Psoas muscle (tissue), 8 donors: Measurements from ENCODE around the gene HYKK. TPM values are rescaled to one million over a fixed set of nuclear protein-coding genes. Genes with fewer than 3 reads are reported as not detected.
A peak's percentile ranks its signal among the peaks of the same experiment; 100 is the strongest.
"Not testable (repeated sequence)": the region's sequence is repeated elsewhere in the genome, so short reads cannot be mapped to it uniquely, and the experiment has no call there.

ENCODE experiments used
- ATAC-seq, 4 donors: fragments of 200-7000 bp; cut with Tn5 transposase; one replicate each; pipeline ENCODE4 v1.9.1; 2020; ENCODE audit warnings: moderate library complexity in 3 of 4, mild to moderate bottlenecking in 2 of 4
- DNase-seq, 2 donors: peaks; one replicate each; pipeline ENCODE4 v3.0.0-alpha.2; 2020
- H3K27ac ChIP-seq: fragments of 200-600 bp; one replicate; pipeline ENCODE4 v1.8.0; 2022
- H3K27me3 ChIP-seq, 3 donors: fragments of 200-600 bp in 1 of 3; one replicate each; pipeline versions ENCODE4 v1.6.1 to v1.8.0; 2013 to 2022; ENCODE audit warnings: low read length in 2 of 3, mild to moderate bottlenecking in 2 of 3, moderate library complexity in 1 of 3; ENCODE audit not compliant: insufficient read depth in 3 of 3
- H3K36me3 ChIP-seq, 2 donors: fragments of 200-600 bp in 1 of 2; one replicate each; pipeline versions ENCODE4 v1.6.1 to v1.8.0; 2013 to 2022; ENCODE audit warnings: low read depth in 1 of 2, mild to moderate bottlenecking in 1 of 2, moderate library complexity in 1 of 2; ENCODE audit not compliant: insufficient read depth in 1 of 2
- H3K4me1 ChIP-seq: fragments of 200-600 bp; one replicate; pipeline ENCODE4 v1.8.0; 2022
- H3K4me3 ChIP-seq: fragments of 200-600 bp; one replicate; pipeline ENCODE4 v1.8.0; 2022; ENCODE audit warnings: mild to moderate bottlenecking
- H3K9me3 ChIP-seq: fragments of 200-600 bp; one replicate; pipeline ENCODE4 v1.8.0; 2022
- WGBS, 3 donors: extraction: QIAGEN DNeasy Blood & Tissue Kit; methylation state at CpG; one replicate each; pipeline versions ENCODE4 v1.1.6 to v1.1.7; 2013; 5-methylcytosine and 5-hydroxymethylcytosine counted together
- intact Hi-C, 2 donors: fragments of 100-400 bp; cut with DNase I; formaldehyde crosslinking; loops; one replicate each; pipeline versions ENCODE4 v1.11.0 to v1.14.2; 2022
- polyA plus RNA-seq, 3 donors: library from polyadenylated mRNA; stranded (reverse); fragments of 200-250 nt; gene quantifications; one replicate each; pipeline ENCODE4 v1.2.3, GENCODE V29; 2013
- total RNA-seq, 4 donors: library from RNA; stranded (reverse); fragmentation: NEBNext Ultra II Directional in 2 of 4; extraction: Animal tissue kit (Norgen Biotek cat#: 25700) in 2 of 4; gene quantifications; one replicate each; pipeline versions ENCODE4 v1.2.1 to v1.2.4, GENCODE V29; 2021 to 2023
- TF ChIP-seq, protein P1 (sequence below): fragments of 200-600 bp; IDR thresholded peaks from one replicate; pipeline ENCODE4 v1.8.0; 2022; ENCODE audit warnings: antibody characterized with exemption
- donor health status: healthy with polysubstance abuse.
- donor health status: DM: no; HTN: no; CAD: no; lungs with moderate emphysema.
- donor health status: Bipolar disorder and iron deficiency.
- donor health status: healthy.
- donor health status: DM: yes; HTN: yes; CAD: no.
- donor health status: DM: no; HTN: no; CAD: no.
- donor health status: DM: no; HTN: no; CAD: no.
- donor health status: DM: yes; HTN: yes; CAD: no.

Gene HYKK
- total and polyA plus RNA-seq, 7 donors, result 1.1 to 10.9 (median 3.4) TPM

DNA sequence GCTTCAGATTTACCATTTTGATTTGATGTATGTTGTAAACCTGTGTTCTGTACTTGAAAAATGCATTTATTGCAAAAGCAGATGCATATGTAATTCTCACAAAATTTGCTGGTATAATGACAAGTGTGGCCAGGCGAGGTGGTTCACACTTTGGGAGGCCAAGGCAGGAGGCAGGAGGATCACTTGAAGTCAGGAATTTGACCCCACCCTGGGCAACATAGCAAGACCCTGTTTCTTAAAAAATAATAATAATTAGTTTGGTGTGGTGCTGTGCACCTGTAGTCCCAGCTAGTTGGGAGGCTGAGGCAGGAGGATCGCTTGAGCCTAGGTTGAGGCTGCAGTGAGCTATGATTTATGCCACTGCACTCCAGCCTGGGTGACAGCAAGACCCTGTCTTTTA, 4.7 kb upstream of the HYKK start:
- 96 to 99% (median 98%) methylated on average over 2 of the region's 2 CpGs for WGBS, 3 donors
- intact Hi-C loops, result no loop called here
- H3K27me3 ChIP-seq, result no peaks in the 10 kb centered on the region

DNA sequence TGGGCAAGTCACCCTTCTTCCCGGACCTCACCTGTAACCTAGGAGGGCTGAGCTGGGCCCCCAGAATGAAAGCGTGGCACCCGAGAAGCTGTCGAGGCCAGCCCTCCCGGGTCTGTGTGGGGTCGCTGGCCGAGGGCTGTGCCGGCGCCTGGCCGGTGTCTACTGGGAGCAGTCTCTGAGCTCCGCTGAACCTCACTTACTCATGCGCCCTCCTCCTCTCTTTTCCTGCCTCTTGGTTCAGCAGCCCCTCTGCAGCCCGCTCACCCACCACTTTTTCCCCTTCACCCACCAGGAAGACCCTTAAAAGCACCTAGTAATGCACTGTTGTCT, 419 bp downstream of the HYKK start:
- Histone ChIP-seq H3K36me3 (no peaks in the 10 kb centered on the region), H3K27ac (peak overlapping the region; percentile 76), H3K4me1 (peaks cover 14% of the 10 kb centered on the region), H3K27me3 (no peaks in the 10 kb centered on the region), H3K4me3 (peak overlapping the region; percentile 98), H3K9me3 (no peaks in the 10 kb centered on the region)
- DNase-seq (no peak), ATAC-seq (peak; percentile 20 to 42 (median 28))
- TF ChIP-seq, protein P1, sequence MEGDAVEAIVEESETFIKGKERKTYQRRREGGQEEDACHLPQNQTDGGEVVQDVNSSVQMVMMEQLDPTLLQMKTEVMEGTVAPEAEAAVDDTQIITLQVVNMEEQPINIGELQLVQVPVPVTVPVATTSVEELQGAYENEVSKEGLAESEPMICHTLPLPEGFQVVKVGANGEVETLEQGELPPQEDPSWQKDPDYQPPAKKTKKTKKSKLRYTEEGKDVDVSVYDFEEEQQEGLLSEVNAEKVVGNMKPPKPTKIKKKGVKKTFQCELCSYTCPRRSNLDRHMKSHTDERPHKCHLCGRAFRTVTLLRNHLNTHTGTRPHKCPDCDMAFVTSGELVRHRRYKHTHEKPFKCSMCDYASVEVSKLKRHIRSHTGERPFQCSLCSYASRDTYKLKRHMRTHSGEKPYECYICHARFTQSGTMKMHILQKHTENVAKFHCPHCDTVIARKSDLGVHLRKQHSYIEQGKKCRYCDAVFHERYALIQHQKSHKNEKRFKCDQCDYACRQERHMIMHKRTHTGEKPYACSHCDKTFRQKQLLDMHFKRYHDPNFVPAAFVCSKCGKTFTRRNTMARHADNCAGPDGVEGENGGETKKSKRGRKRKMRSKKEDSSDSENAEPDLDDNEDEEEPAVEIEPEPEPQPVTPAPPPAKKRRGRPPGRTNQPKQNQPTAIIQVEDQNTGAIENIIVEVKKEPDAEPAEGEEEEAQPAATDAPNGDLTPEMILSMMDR, result no peak
- WGBS, 3 donors, result 0 to 4% (median 1%) methylated on average over 10 to 13 of the region's 13 CpGs
- intact Hi-C loops, result no loop called here

More for the DNA sequence above, 4.7 kb upstream of the HYKK start:
- ATAC-seq (no peak), DNase-seq (no peak)
- no peak overlapping the region for H3K27ac ChIP-seq
- H3K9me3 ChIP-seq, result no peaks in the 10 kb centered on the region
- no peaks in the 10 kb centered on the region for H3K4me1 ChIP-seq
- H3K4me3 ChIP-seq, result no peak overlapping the region
- TF ChIP-seq, protein P1, result no peak
- H3K36me3 ChIP-seq, result peaks cover 10 to 35% of the 10 kb centered on the region in 2 donors

DNA sequence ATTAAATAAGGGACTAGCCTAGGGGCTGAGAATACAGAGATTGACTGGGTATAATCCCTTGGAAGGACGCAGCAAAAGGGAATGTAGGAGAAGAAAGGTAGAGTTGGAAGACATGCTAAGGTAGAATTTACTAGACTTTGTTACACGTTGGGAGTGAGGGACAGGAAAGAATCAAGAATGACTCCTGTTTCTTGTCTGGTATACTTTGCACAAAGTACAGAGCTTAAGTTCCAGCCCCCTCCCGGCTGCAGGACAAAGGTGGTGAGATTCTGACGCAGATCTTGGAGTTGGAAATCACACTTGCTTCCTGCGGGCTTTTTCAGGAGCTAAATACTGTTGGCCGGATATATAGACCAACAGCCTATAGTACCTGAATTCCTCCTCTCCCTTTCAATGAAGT, 895 bp downstream of the HYKK start:
- H3K9me3 ChIP-seq, result no peaks in the 10 kb centered on the region
- WGBS, 3 donors, result 29 to 46% (median 44%) methylated on average over 6 of the region's 6 CpGs
- peaks cover 14% of the 10 kb centered on the region for H3K4me1 ChIP-seq
- TF ChIP-seq, protein P1, result no peak
- no peak for DNase-seq
- intact Hi-C loops, result no loop called here
- no peak overlapping the region for H3K27ac ChIP-seq
- ATAC-seq, result no peak
- peak overlapping the region; percentile 98 for H3K4me3 ChIP-seq
- no peaks in the 10 kb centered on the region for H3K36me3 ChIP-seq
- H3K27me3 ChIP-seq, result no peaks in the 10 kb centered on the region

DNA sequence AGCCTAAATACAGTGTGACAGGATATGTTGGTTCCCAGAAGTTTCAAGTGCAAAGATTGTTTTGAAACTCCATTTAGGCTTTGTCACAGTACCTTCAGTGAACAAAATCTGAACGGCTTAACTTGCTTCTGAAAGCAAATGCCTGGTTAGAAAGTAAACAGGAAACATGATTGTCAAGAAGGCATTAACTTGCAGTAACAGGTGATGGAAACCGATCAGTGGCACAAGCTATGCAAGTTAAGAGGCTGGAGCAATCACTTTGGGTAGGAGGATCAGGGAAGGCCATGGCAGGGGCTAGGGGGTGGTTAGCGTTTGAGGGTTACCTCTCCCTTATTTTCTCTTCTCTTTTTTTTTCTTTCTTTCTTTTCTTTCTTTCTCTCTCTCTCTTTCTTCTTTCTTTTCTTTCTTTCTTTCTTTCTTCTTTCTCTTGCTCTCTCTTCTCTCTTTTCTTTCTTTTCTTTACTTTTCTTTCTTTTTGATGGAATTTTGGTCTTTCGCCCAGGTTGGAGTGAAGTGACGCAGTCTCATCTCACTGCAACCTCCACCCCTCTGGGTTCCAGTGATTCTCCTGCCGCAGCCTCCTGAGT, 2.4 kb downstream of the HYKK start:
- ATAC-seq (no peak), DNase-seq (no peak)
- intact Hi-C loops, result no loop called here
- no peaks in the 10 kb centered on the region for H3K9me3 ChIP-seq
- 42 to 66% (median 55%) methylated on average over 6 of the region's 6 CpGs for WGBS, 3 donors
- TF ChIP-seq, protein P1, result no peak
- peaks cover 14% of the 10 kb centered on the region for H3K4me1 ChIP-seq
- H3K36me3 ChIP-seq, result peaks cover 0 to 7% of the 10 kb centered on the region in 2 donors
- no peak overlapping the region for H3K4me3 ChIP-seq
- no peaks in the 10 kb centered on the region for H3K27me3 ChIP-seq
- H3K27ac ChIP-seq, result peak overlapping the region; percentile 61

DNA sequence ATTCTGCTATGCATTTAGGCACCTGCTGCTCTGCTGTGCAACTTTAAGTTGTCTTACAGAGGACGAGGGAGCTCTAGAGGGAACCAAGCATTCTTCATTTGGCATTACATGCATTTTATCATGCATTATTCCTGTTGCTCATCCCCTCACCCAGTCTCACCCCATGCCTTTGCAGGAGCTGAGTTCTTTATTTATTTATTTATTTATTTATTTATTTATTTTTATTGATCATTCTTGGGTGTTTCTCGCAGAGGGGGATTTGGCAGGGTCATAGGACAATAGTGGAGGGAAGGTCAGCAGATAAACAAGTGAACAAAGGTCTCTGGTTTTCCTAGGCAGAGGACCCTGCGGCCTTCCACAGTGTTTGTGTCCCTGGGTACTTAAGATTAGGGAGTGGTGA, 12.7 kb downstream of the HYKK start:
- ATAC-seq, H3K4me1 ChIP-seq, H3K9me3 ChIP-seq, H3K27ac ChIP-seq, intact Hi-C loops, H3K4me3 ChIP-seq, H3K27me3 ChIP-seq, DNase-seq: not testable (repeated sequence)
- H3K36me3 ChIP-seq, result peaks cover 0 to 39% of the 10 kb centered on the region in 2 donors
- 91 to 99% (median 96%) methylated on average over 2 of the region's 3 CpGs for WGBS, 3 donors
